ENCODE results near the gene ZFHX2.

Gene ZFHX2

DNA sequence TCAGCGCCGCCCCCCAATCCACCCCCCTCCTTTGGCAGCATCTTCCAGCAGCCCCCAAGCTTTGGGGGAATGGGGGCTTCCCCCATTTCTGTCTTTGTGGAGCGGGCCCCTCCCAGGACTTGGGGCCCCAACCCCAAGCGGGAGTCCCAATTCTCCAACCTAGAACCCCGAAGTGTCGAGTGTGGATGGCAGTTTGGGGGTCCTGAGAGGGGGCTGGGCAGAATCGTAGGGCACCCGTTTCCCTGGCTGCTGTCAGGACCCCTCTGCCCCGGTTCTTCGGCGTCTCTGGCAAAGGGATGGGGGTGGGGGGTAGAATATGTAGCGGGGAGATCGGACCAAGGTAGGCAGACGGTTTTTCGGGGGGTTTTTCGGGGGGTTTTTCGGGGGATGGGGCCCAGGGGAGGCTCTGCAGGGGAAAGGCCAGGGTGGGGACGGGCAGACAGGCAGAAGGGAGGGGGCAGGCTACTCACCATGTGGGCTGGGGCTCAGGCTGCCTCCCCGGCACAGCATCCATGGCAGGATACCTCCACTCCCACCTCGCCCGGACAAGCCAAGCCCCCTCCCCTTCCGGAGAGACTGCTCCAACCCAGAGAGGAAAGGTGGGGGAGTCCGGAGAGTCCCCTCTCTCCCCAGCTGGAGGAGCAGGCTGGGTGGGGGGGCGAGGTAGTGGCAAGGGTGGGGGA is 26.3 kb upstream of the ZFHX2 start:
- DNase-seq (ENCODE audit: low read depth), result no peak
- peak overlapping the region; percentile 25; the same call in 1 of the 2 replicates for H3K4me3 ChIP-seq (ENCODE audit: low read depth, low read length)
- TF ChIP-seq, protein P1, sequence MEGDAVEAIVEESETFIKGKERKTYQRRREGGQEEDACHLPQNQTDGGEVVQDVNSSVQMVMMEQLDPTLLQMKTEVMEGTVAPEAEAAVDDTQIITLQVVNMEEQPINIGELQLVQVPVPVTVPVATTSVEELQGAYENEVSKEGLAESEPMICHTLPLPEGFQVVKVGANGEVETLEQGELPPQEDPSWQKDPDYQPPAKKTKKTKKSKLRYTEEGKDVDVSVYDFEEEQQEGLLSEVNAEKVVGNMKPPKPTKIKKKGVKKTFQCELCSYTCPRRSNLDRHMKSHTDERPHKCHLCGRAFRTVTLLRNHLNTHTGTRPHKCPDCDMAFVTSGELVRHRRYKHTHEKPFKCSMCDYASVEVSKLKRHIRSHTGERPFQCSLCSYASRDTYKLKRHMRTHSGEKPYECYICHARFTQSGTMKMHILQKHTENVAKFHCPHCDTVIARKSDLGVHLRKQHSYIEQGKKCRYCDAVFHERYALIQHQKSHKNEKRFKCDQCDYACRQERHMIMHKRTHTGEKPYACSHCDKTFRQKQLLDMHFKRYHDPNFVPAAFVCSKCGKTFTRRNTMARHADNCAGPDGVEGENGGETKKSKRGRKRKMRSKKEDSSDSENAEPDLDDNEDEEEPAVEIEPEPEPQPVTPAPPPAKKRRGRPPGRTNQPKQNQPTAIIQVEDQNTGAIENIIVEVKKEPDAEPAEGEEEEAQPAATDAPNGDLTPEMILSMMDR (IDR thresholded peaks at IDR 0.05; ENCODE audit: low read depth, low read length, missing control alignments), result no peak

GRCh38 chr14:23577004-23577681 is 25.6 kb upstream of the ZFHX2 start:
- TF ChIP-seq, protein P1 (IDR thresholded peaks at IDR 0.05; ENCODE audit: low read depth, low read length, missing control alignments), result no peak
- no peak overlapping the region; the same call in 1 of the 2 replicates for H3K4me3 ChIP-seq (ENCODE audit: low read depth, low read length)
- no peak for DNase-seq (ENCODE audit: low read depth)

GRCh38 chr14:23573384-23574015 is 21.9 kb upstream of the ZFHX2 start:
- H3K4me3 ChIP-seq (ENCODE audit: low read depth, low read length), result no peak overlapping the region
- DNase-seq (ENCODE audit: low read depth), result no peak
- TF ChIP-seq, protein P1 (IDR thresholded peaks at IDR 0.05; ENCODE audit: low read depth, low read length, missing control alignments), result no peak

DNA sequence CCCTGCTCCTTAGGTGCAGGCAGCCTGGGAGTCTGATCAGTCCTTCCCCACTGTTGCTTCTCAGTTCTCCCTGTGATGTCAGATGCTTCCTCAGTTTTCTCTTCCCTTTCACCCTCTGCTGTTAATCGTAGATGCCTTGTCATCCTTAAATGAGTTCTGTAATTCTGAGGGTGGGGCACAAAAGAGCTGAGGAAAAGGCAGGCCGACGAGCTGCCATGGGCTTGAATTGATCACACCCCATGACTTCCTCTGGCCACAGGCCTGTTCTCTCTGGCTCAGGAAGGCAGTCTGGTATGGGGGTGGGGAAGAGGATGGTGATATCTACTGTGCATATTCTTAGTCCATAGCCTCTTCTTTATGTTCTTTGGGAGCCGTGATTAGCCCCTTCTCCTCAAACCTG is 21.3 kb upstream of the ZFHX2 start:
- TF ChIP-seq, protein P1 (IDR thresholded peaks at IDR 0.05; ENCODE audit: low read depth, low read length, missing control alignments), result no peak
- no peak overlapping the region for H3K4me3 ChIP-seq (ENCODE audit: low read depth, low read length)
- no peak for DNase-seq (ENCODE audit: low read depth)

GRCh38 chr14:23572524-23572828 is 20.9 kb upstream of the ZFHX2 start:
- H3K4me3 ChIP-seq (ENCODE audit: low read depth, low read length), result no peak overlapping the region

GRCh38 chr14:23571701-23572523 is 20.3 kb upstream of the ZFHX2 start:
- no peak overlapping the region for H3K4me3 ChIP-seq (ENCODE audit: low read depth, low read length)
- no peak for DNase-seq (ENCODE audit: low read depth)
- TF ChIP-seq, protein P1 (IDR thresholded peaks at IDR 0.05; ENCODE audit: low read depth, low read length, missing control alignments), result no peak

More at GRCh38 chr14:23572524-23572828, 20.9 kb upstream of the ZFHX2 start:
- TF ChIP-seq, protein P1 (IDR thresholded peaks at IDR 0.05; ENCODE audit: low read depth, low read length, missing control alignments), result no peak
- DNase-seq (ENCODE audit: low read depth), result no peak
